B cell (primary cell): Measurements from ENCODE around the gene SLC38A5. TPM values are rescaled to one million over a fixed set of nuclear protein-coding genes. Genes with fewer than 3 reads are reported as not detected.

ENCODE experiments used
- ATAC-seq: fragments of 200-7000 bp; cut with Tn5 transposase; one replicate; pipeline ENCODE4 v1.10.0; 2021; ENCODE audit warnings: low read depth, mild to moderate bottlenecking, moderate number of reproducible peaks, moderate library complexity
- CTCF ChIA-PET: fragments of 350-600 bp; sonication (Branson Sonifier 250); formaldehyde crosslinking; loops from one replicate; lab custom pipeline; 2021; ENCODE audit warnings: antibody characterized with exemption, inconsistent platforms; lab: Charles Lee
- POLR2A ChIA-PET: fragments of 350-600 bp; sonication (Branson Sonifier 250); formaldehyde crosslinking; loops from one replicate; lab custom pipeline; 2021; ENCODE audit warnings: antibody characterized with exemption; lab: Charles Lee
- DNase-seq: peaks from one replicate; pipeline ENCODE4 v3.0.0; 2013
- H2AFZ ChIP-seq: 2 replicates; pipeline ENCODE4 v1.6.1; 2012; ENCODE audit warnings: mild to moderate bottlenecking, low read depth, low read length; ENCODE audit not compliant: insufficient read depth, poor library complexity, severe bottlenecking
- H3K27ac ChIP-seq, 2 donors: 1 replicate in 1 of 2; 2 replicates in 1 of 2; pipeline ENCODE4 v1.5.1; 2012 to 2013; ENCODE audit warnings: low read length in 2 of 2, mild to moderate bottlenecking in 2 of 2, moderate library complexity in 1 of 2
- H3K27me3 ChIP-seq, 4 experiments: fragments of 200-600 bp in 1 of 4; sonication (generic) in 1 of 4; replicated peaks in 1 of 4; 1 replicate in 2 of 4; 2 replicates in 2 of 4; pipeline versions ENCODE4 v1.6.1 to v1.7.0; 2013 to 2016; ENCODE audit warnings: low read length in 3 of 4, mild to moderate bottlenecking in 2 of 4, mixed read lengths in 1 of 4, moderate library complexity in 1 of 4; ENCODE audit not compliant: insufficient read depth in 4 of 4, control insufficient read depth in 3 of 4; ENCODE audit errors: control extremely low read depth in 1 of 4
- H3K36me3 ChIP-seq, 2 experiments: replicated peaks in 1 of 2; 1 replicate in 1 of 2; 2 replicates in 1 of 2; pipeline versions ENCODE4 v1.6.1 to v1.7.1; 2013; ENCODE audit warnings: low read length in 1 of 2; ENCODE audit not compliant: insufficient read depth in 2 of 2, control insufficient read depth in 1 of 2; ENCODE audit errors: control extremely low read depth in 1 of 2, extremely low read depth in 1 of 2
- H3K4me1 ChIP-seq, 2 donors: fragments of 200-600 bp in 1 of 2; sonication (generic) in 1 of 2; 1 replicate in 1 of 2; 2 replicates in 1 of 2; pipeline versions ENCODE4 v1.5.1 to v1.6.1; 2013 to 2017; ENCODE audit warnings: low read length in 2 of 2; ENCODE audit not compliant: control insufficient read depth in 2 of 2, insufficient read depth in 2 of 2
- H3K4me2 ChIP-seq: replicated peaks from 2 replicates; pipeline ENCODE3; 2012; ENCODE audit warnings: mild to moderate bottlenecking, low read depth, low read length; ENCODE audit not compliant: poor library complexity, severe bottlenecking
- H3K4me3 ChIP-seq, 5 experiments: fragments of 200-600 bp in 1 of 5; sonication (generic) in 1 of 5; 1 replicate in 3 of 5; 2 replicates in 2 of 5; pipeline versions ENCODE4 v1.5.1 to v1.7.0; 2011 to 2016; ENCODE audit warnings: low read length in 4 of 5, mild to moderate bottlenecking in 4 of 5, low read depth in 2 of 5, control low read depth in 1 of 5, moderate library complexity in 1 of 5; ENCODE audit not compliant: insufficient read depth in 1 of 5; ENCODE audit errors: control extremely low read depth in 1 of 5, extremely low read depth in 1 of 5
- H3K79me2 ChIP-seq: fragments of 200-600 bp; sonication (generic); one replicate; pipeline ENCODE4 v1.6.0; 2016; ENCODE audit warnings: low read length; ENCODE audit not compliant: control insufficient read depth, insufficient read depth
- H3K9ac ChIP-seq: fragments of 200-600 bp; sonication (generic); 2 replicates; pipeline ENCODE4 v1.6.1; 2017; ENCODE audit warnings: mild to moderate bottlenecking, low read length, moderate library complexity
- H3K9me3 ChIP-seq, 3 donors: one replicate each; pipeline versions ENCODE4 v1.6.1 to v1.7.1; 2013; ENCODE audit warnings: low read length in 2 of 3; ENCODE audit not compliant: control insufficient read depth in 2 of 3, insufficient read depth in 1 of 3; ENCODE audit errors: control extremely low read depth in 1 of 3
- H4K20me1 ChIP-seq: 2 replicates; pipeline ENCODE4 v1.6.0; 2012; ENCODE audit warnings: mild to moderate bottlenecking, low read length; ENCODE audit not compliant: insufficient read depth, control insufficient read depth, poor library complexity, severe bottlenecking
- H3K27ac Mint-ChIP-seq: one replicate; pipeline ENCODE4 v1.8.0; 2021; ENCODE audit warnings: mixed read lengths
- H3K27me3 Mint-ChIP-seq: one replicate; pipeline ENCODE4 v1.8.0; 2021; ENCODE audit warnings: mixed read lengths
- H3K4me1 Mint-ChIP-seq: one replicate; pipeline ENCODE4 v1.8.0; 2021; ENCODE audit warnings: mixed read lengths
- H3K4me3 Mint-ChIP-seq: one replicate; pipeline ENCODE4 v1.8.0; 2021; ENCODE audit warnings: mixed read lengths
- H3K9me3 Mint-ChIP-seq: one replicate; pipeline ENCODE4 v1.8.0; 2022; ENCODE audit warnings: mixed read lengths; ENCODE audit not compliant: insufficient read depth
- EZH2 ChIP-seq: IDR thresholded peaks from 2 replicates; pipeline ENCODE4 v1.6.1; 2012; ENCODE audit warnings: borderline replicate concordance, low read depth, mild to moderate bottlenecking, moderate library complexity, low read length; ENCODE audit not compliant: insufficient read depth, poor library complexity, severe bottlenecking
- WGBS: methylation state at CpG from one replicate; pipeline ENCODE4 v1.1.5; 2013; ENCODE audit warnings: missing lambda C conversion rate; ENCODE audit not compliant: insufficient coverage; 5-methylcytosine and 5-hydroxymethylcytosine counted together
- intact Hi-C: fragments of 100-400 bp; cut with micrococcal nuclease; formaldehyde crosslinking; loops from one replicate; pipeline ENCODE4 v1.10.0; 2022
- polyA plus RNA-seq: library from polyadenylated mRNA; depleted of rRNA; stranded (reverse); fragments of >200 nt; gene quantifications from 2 replicates; pipeline ENCODE4 v1.2.3, GENCODE V29; 2012
- total RNA-seq, 2 donors: library from RNA; stranded (reverse); fragments of 120-200 nt in 1 of 2; gene quantifications; 1 replicate in 1 of 2; 2 replicates in 1 of 2; pipeline versions ENCODE4 v1.2.3 to v1.2.4, GENCODE V29; 2013 to 2022
- TF ChIP-seq, protein P1 (sequence below): fragments of 200-600 bp; IDR thresholded peaks from one replicate; pipeline ENCODE4 v1.8.0; 2022; ENCODE audit warnings: antibody characterized with exemption, mild to moderate bottlenecking

Gene SLC38A5
- total and polyA plus RNA-seq, 2 donors (not counting 1 experiment from before 2014, with no cell fraction given) = 14.8 to 21.6 TPM

DNA sequence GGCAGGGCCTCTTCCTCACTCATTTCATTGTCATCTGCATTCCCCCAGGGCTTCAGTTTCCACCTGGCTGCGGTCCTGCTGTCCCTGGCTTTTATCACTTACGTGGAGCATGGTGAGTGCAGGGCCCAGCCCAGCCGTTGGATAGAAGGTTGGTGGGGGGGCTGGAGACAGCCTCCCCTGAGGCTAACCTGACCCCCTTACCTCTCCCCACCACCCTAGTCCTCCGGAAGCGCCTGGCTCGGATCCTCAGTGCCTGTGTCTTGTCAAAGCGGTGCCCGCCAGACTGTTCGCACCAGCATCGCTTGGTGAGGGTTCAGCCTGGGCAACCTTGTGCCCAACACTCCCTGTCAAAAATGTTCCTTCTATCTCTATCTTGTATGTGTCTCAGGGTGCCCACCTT lies 45.8 kb upstream of the SLC38A5 start:
- Histone ChIP-seq H3K4me3 (no peak overlapping the region), H2AFZ (no peak overlapping the region), H3K36me3 (no peaks in the 10 kb centered on the region), H4K20me1 (no peaks in the 10 kb centered on the region), H3K27ac (no peak overlapping the region), H3K9me3 (no peaks in the 10 kb centered on the region), H3K27me3 (no peaks in the 10 kb centered on the region), H3K9ac (no peak overlapping the region), H3K79me2 (no peaks in the 10 kb centered on the region), H3K4me2 (no peak overlapping the region), H3K4me1 (peaks cover 5% of the 10 kb centered on the region in 2 donors)
- POLR2A ChIA-PET = no interaction called here
- CTCF ChIA-PET = no interaction called here
- ATAC-seq (no peak), DNase-seq (no peak)
- no peaks in the 10 kb centered on the region for H3K27me3 Mint-ChIP-seq
- H3K4me1 Mint-ChIP-seq = peaks cover 3% of the 10 kb centered on the region
- H3K4me3 Mint-ChIP-seq = no peak overlapping the region
- H3K27ac Mint-ChIP-seq = no peak overlapping the region
- 99% methylated on average over 7 of the region's 10 CpGs for WGBS
- TF ChIP-seq, protein P1, sequence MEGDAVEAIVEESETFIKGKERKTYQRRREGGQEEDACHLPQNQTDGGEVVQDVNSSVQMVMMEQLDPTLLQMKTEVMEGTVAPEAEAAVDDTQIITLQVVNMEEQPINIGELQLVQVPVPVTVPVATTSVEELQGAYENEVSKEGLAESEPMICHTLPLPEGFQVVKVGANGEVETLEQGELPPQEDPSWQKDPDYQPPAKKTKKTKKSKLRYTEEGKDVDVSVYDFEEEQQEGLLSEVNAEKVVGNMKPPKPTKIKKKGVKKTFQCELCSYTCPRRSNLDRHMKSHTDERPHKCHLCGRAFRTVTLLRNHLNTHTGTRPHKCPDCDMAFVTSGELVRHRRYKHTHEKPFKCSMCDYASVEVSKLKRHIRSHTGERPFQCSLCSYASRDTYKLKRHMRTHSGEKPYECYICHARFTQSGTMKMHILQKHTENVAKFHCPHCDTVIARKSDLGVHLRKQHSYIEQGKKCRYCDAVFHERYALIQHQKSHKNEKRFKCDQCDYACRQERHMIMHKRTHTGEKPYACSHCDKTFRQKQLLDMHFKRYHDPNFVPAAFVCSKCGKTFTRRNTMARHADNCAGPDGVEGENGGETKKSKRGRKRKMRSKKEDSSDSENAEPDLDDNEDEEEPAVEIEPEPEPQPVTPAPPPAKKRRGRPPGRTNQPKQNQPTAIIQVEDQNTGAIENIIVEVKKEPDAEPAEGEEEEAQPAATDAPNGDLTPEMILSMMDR = no peak
- no peak for TF ChIP-seq EZH2
- H3K9me3 Mint-ChIP-seq = no peaks in the 10 kb centered on the region
- intact Hi-C loops = no loop called here

DNA sequence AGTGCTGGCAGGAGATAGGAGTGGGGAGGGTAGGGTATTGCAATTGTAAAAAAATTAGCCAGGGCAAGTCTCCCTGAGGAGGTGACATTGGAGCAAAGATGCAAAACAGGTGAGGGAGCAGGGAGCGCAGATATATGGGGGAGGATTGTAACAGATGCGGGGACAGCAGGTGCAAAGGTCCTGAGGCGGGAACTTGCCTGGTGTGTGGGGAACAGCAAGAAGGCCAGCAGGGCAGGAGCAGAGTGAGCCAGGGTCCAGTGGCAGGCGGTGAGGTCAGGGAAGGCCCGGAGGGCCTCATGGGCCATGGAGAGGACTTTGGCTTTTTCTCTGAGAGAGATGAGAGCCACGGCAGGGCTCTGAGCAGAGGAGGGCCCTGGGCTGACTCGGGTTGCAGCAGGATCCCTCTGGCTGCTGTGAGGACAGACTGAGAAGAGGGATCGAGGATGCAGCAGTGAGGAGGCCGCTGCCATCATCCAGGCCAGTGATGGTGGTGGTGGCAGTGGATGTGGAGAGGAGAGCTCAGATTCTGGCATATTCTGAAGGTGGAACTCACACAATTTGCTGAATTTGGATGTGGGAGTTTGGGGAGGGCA lies 44.9 kb upstream of the SLC38A5 start:
- Histone ChIP-seq H3K36me3 (no peaks in the 10 kb centered on the region), H3K4me1 (no peaks in the 10 kb centered on the region), H3K27ac (no peak overlapping the region), H3K27me3 (no peaks in the 10 kb centered on the region), H2AFZ (no peak overlapping the region), H3K4me3 (no peak overlapping the region), H3K4me2 (no peak overlapping the region), H4K20me1 (no peaks in the 10 kb centered on the region), H3K9ac (no peak overlapping the region), H3K79me2 (no peaks in the 10 kb centered on the region), H3K9me3 (no peaks in the 10 kb centered on the region)
- TF ChIP-seq, protein P1 = no peak
- no peak for TF ChIP-seq EZH2
- CTCF ChIA-PET = interaction anchor here (0.6 kb wide), 1 partner anchor 1967 kb away, joined by 3 read pairs; no protein-coding TSS in a partner anchor
- DNase-seq (no peak), ATAC-seq (no peak)
- no peak overlapping the region for H3K27ac Mint-ChIP-seq
- peaks cover 1% of the 10 kb centered on the region for H3K4me1 Mint-ChIP-seq
- POLR2A ChIA-PET = no interaction called here
- H3K4me3 Mint-ChIP-seq = no peak overlapping the region
- H3K27me3 Mint-ChIP-seq = no peaks in the 10 kb centered on the region
- H3K9me3 Mint-ChIP-seq = no peaks in the 10 kb centered on the region
- intact Hi-C loops = no loop called here
- WGBS = 97% methylated on average over 4 of the region's 9 CpGs
